SHP77 treated with DMSO at 0.1 percent for 48 hours (cell line): Measurements from ENCODE around the gene SEC22B.
A peak's percentile ranks its signal among the peaks of the same experiment; 100 is the strongest.
"Not testable (repeated sequence)": the region's sequence is repeated elsewhere in the genome, so short reads cannot be mapped to it uniquely, and the experiment has no call there.

Experiments used
- DNase-seq: peaks from one replicate; lab custom pipeline; 2025; lab: John Stamatoyannopoulos, UW

SEC22B gene

DNA sequence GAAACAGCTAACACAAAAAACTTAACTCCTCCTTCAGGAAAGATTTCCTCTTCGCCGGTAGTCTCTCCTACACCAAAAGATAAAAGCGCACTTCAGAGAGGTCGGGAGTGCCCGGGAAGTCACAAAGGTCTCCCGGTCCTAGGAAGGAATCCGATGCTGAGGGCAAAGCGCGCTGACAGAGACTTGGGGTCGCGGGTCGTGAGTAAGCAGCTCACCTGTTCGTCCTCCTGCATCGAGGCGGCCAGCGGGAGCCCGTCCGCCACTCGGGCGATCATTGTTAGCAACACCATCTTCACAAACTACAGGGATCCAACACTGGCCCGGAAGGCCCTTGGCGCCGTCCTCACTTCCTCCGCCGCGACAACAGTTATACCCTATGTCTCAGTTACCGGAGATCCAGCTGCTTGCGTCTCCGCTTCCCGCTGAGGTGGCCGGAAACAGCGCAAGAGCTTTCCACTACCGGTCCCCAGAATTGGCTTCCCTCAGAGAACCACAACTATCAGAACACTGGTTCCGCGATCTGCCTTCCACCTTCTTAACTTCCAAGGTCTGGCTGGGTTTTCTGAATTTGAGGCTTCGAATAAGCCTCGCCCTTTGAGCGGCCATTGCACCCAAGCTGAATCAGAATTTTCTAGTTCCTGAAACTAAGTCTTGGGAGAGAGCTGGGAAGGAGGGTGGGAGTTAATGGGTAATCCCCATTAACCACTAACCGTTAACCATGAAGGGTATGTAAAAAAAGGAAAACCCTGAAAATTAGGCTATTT lies at the start of gene SEC22B:
Gene SEC22B (minus strand): TSS at position 429 of the 764 bp plus-strand sequence. CDS start 139 bp downstream, at position 290.
- DNase-seq: peak; percentile 86

DNA sequence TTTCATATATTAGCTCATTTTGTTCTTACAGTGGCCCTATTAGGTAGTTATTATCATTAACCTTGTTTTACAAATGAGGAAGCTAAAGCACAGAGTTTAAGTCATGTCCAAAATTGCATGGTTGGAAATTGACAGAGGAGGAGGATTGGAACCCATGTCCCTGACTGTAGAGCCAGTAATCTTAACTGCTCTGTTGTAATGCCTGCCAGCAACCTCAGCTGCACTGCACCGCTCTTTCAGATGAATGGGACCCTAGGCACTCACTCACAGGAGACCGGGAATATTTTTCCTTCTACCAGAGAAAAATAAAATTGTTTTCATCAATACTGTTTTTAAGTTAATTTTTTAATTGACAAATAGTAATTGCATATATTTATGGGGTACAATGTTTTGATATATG lies 41.6 kb upstream of the SEC22B start:
- DNase-seq: not testable (repeated sequence)

DNA sequence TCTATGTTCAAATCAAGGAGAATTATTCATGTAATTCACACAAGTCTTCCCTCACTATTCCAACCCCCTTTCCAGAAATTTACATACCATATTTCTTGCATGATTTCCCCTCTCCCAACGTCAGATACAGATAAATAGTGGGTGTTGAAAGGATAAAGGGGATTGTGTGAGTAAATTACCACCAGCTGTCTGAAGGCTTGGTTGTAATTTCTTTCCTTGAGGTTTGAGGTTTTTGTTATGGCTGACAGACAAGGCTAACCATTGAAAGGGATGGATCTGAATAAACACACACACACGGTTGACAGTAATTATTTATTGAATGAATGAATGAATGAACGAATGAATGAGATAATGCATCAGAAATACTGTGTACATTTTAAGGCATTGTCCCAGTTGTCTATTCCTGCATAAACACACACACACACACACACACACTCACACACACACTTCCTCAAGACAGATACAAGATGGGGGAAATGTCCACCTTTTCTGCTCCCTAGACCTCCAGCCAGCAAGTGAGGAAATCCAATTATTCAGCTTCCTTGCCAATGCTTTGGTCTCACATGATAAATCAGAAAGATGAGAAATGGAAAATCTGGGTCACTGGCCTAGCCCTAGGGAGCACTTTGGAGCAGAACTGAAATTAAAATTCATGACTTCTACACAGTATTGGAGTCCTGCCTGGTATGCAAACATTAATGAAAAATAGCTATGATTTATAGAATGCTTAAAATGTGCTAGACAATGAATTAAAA lies 41.0 kb upstream of the SEC22B start:
- not testable (repeated sequence) for DNase-seq

DNA sequence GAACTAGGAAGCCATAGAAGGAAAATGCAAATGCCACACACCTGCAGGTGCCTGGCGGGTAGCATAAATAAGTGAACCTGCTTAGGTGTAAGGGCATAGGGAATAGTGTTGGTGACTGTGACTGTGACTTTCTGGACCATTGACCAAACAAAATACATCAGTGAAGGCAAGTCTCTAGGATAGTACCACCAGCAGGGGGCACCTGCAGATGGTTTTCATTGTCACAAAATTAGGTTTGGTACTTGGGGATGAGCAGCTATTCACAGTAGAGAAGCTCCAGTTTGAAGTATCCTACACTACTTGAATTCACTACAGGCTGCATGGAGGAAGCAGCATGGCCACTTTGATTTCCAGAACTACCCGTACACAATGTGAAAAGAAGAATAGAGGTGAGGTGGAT lies 37.3 kb upstream of the SEC22B start:
- not testable (repeated sequence) for DNase-seq

DNA sequence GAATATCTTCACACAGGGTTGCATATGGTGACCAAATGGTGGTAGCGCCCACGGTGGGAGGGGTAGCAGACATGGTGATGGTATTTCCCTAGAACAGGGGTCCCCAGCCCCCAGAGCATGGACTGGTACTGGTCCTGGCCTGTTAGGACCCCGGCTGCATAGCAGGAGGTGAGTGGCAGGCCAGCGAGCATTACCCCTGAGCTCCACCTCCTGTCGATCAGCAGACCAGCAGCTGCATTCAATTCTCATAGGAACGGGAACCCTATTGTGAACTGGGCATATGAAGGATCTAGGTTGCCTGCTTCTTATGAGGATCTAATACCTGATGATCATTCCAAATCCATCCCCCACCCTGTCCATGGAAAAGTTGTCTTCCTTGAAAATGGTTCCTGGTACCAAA lies 34.4 kb upstream of the SEC22B start:
- DNase-seq: not testable (repeated sequence)

DNA sequence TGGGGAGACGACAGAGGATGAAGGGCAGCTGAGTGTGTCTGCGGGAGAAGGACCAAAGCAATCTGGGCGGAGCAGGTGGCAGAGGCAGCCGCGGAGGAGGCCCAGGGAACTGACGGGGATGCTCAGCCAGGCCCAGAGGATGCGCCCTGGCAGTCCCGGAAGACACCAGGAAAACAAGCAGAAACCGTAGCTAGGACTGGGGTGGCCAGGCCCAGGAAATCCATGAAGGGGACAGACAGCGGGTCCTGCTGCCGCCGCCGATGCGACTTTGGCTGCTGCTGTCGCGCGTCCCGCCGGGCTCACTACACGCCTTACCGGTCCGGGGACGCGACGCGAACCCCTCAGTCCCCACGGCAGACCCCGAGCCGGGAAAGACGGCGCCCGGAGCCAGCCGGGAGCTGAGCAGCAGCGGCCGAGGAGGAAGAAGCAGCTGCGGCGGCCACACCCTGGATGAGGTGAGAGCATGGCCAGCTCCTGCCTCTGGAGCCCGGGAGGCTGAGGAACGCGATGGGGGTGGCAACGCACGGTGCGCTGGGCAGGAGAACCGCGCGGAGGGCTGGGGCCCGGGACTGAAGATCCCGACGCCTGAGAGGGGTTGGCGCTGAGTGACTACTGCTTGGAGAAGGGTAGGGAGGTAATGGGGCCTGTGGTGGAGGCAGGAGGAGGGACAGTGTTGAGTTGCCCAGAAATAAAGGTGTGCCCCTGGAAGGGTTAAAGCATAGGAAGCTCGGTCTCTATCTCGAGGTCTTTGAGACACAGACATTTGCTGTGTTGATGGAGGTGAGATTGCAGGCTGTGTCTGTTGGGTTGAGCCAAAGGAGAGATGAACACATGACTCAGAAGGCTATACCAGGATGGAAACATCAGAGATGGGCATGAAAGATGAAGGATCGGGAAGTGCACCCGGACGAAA lies 20.8 kb upstream of the SEC22B start:
- not testable (repeated sequence) for DNase-seq

DNA sequence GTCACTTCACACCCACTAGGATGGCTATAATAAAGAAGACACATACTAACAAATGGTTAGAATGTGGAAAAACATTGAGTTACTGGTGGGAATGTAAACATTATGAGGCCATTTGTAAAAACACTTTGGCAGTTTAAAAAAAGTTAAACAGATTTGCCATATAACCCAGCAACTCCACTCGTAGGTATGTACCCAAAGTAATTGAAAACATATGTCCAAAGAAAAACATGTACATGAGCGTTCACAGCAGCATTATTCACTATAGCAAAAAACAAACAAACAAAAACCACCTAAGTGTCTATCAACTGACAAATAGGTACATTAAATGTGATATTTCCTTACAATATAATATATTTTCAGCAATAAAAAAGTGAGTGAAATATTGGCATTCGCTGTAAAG lies 12.3 kb upstream of the SEC22B start:
- not testable (repeated sequence) for DNase-seq

DNA sequence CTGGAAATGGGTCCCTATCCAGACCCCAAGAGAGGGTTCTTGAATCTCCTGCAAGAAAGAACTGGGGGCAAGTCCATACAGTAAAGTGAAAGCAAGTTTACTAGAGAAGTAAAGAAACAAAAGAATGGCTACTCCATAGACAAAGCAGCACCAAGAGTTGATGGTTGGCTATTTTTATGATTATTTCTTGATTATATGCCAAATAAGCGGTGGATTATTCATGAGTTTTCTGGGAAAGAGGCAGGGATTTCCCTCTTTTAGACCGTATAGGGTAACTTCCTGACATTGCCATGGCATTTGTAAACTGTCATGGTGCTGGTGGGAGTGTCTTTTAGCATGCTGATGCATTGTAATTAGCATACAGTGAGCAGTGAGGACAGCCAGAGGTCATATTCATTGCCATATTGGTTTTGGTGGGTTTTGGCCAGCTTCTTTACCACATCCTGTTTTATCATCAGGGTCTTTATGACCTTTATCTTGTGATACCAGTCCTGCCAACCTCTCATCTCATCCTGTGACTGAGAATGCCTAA lies 5.9 kb upstream of the SEC22B start:
- DNase-seq: not testable (repeated sequence)

DNA sequence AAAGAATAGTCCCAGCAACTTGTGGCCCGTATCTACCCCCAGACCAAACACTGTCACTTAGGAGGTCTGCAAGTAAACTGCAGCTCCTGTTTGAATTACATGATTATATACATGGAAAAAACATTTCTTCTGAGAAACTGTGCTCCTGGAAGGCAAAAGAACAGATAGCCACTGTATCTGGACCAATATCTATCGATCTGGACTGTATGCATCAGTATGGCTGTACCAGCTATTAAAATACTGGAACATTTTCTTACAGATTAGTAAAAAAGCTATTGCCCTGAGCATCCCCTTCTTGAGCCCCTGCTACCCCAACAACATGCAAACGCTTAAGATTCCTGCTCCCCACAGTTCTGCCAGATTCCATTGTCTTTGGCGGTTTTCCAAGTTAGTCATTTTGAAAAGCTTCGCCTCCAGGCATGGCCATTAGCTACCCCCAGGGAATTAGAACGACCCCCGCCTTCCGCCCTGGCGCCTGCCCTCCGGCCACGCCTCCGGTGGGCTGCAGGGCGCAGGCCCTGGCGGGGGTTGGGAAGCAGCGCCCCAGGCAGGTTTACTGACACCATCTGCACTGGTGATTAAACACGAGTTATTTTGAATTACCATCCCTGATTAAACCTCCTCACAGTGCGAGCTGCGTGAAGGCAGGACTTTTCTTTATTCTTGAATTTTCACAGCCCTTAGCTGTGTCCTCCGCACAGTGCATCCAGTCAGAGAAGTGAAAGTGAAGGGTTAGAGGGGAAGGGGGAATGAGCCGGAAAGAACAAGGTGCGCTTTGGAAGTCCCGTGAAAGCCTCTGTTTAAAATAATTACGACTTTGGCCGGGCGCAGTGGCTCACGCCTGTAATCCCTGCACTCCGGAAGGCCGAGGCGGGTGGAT lies 3.7 kb upstream of the SEC22B start:
- DNase-seq: not testable (repeated sequence)

DNA sequence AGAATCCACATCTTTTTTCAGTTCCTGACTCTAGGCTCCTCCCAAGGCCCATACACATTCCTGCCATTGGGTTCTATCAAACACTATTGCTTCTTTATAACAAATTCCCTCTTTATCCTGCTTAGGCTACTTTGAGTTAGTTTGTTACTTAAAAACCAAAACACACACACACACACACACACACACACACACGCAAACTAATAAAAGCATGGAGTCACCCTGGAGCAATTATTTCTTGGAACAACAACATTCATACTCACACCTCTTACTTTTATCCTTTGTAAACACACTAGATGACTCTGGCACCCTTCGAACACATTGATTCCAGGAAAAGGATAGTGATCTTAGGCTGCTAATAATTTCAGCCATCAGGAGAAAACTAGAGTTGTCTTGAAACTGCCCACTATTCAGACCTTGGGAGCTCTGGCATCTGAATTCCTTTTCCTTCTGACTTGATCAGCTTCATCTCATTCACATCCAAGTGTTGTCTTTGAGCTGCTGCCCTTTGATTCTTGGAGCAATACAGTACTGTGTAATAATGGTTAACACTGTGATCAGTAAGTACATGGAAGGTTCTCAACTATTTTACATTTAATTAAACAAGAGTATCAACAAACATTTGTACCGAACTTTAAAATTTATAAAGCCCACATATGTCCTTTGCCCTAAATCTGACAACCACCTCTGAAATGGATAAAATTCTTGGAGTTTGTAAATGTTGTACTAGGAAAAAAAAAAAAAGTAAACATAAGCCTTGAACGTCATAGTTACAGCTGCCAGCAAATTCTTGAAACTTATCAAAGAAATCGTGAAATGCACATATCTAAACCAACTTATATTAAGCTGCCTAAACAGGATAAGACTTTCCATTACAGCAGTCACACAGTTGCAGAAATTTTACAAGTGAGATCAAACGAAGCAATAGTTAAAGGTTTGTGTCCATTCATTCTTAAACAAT lies 2.8 kb upstream of the SEC22B start:
- DNase-seq: no peak

DNA sequence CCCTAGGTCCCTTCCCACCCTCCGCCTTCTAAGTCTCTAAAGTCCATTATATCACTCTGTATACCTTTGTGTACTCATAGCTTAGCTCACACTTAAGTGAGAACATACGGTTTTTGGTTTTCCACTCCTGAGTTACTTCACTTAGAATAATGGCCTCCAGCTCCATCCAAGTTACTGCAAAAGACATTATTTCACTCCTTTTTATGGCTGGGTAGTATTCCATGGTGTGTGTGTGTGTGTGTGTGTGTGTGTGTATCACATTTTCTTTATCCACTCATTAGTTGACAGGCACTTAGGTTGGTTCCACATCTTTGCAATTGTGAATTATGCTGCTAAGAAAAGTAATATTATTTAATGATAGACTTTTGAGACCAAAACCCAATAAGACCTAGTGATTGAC lies 1.7 kb upstream of the SEC22B start:
- not testable (repeated sequence) for DNase-seq

DNA sequence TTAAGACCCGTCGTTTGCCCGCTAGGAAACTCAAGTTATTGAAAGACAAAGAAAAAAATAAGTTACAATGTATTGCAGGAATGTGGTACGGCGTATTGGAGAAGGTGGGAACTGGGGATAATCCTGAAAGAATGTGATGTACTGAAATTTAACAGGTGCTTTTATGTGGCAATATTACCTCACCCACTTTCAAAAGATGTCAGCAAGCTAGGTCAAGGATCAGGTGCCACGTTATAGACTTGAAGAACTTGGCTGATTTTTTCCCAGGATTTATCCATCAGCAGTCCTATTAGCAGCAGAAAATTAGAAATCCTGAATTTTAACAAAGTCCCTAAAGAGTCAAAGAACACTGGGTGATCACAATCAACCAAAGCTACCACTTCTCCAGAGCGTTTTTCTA lies 632 bp downstream of the SEC22B start:
- DNase-seq: not testable (repeated sequence)

DNA sequence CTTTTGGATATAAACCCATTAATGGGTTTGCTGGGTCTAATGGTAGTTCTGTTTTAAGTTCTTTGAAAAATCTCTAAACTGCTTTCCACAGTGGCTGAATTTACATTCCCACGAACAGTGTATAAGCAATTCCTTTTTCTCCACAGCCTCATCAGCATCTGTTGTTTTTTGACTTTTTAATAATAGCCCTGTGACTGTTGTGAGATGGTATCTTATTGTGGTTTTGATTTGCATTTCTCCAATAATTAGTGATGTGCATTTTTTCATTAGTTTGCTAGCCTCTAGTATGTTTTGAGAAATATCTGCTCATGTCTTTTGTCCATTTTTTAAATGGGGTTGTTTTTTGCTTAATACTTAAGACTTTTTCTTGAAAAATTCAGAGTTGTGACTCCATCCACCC lies 11.6 kb downstream of the SEC22B start:
- DNase-seq: not testable (repeated sequence)

DNA sequence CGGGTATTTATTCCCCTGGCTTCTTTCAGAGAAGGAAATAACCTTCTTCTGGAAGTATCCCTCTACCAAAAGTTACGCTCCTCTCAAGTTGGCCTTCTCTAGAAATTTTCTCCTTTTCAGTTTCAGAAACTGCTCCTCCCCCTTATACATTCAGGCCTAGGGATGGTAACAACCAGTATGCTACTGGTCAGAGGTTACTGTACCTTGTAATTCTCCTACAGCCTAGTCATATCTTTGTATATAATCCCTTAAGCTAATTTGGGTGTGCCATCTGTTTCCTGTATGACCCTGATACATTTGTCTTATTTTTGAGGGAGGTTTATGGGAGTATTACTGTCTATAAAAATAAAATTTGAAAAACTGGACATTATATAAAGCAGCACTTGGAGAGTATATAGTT lies 14.3 kb downstream of the SEC22B start:
- DNase-seq: not testable (repeated sequence)

DNA sequence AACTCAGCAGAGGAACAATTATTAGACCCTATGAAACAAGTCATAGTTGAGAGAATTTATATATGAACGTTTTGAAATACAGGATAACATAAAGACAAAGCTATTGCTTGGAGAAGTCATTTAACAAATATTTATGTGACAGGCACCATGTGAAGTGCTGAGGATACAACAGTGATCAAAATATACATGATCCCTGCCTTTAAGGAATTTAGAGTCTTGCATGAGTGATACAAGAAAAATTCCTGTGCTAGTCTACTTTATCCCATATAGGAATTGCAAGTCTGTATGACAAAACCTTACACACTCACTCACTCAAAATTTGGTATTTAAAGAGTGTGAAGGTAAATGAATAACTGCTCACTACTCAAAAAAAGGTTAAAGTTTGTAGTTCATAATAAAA lies 17.8 kb downstream of the SEC22B start:
- DNase-seq: not testable (repeated sequence)

DNA sequence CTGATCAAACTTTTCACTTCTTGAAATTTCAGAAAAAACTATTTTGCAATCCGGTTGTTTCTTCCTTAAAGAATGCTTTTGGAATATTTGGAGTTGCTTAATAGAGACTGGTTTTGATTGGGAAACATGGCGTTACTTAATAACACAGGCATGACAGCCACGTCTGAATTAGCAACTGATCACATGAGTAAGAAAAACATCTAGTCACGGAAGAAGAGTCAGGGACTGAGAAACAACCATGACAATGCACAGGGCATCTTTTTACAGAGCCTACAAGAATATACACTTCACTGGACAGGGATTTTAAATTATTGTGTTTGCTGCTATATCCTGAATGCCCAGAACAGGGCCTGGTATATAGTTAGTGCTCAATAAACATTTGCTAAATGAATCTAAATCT lies 18.2 kb downstream of the SEC22B start:
- not testable (repeated sequence) for DNase-seq

DNA sequence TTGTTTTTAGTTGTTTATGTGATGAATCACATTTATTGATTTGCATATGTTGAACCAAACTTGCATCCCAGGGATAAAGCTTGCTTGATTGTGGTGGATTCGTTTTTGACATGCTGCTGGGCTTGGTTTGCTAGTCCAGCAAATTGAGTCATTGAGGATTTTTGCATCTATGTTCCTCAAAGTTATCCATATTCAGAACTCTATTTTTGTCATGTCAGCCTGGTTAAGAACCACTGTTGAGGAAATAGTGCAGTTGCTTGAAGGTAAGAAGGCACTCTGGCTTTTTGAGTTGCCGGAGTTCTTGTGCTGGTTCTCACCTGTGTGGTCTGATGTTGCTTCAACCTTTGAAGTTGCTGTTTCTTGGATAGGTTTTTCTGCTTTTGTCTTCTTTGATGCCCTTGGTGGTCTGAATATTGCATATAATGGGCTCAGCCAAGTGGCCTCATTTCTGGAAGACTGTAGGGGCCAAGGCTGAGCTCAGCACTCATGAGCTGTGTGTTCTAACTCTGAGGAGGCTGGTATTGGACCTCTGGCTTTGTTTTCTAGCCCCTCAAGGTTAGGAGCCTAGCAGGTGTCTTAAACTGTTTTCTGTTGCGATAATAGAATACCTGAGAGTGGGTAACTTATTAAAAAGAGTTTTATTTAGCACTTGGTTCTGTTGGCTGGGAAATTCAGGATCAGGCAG lies 26.0 kb downstream of the SEC22B start:
- not testable (repeated sequence) for DNase-seq

DNA sequence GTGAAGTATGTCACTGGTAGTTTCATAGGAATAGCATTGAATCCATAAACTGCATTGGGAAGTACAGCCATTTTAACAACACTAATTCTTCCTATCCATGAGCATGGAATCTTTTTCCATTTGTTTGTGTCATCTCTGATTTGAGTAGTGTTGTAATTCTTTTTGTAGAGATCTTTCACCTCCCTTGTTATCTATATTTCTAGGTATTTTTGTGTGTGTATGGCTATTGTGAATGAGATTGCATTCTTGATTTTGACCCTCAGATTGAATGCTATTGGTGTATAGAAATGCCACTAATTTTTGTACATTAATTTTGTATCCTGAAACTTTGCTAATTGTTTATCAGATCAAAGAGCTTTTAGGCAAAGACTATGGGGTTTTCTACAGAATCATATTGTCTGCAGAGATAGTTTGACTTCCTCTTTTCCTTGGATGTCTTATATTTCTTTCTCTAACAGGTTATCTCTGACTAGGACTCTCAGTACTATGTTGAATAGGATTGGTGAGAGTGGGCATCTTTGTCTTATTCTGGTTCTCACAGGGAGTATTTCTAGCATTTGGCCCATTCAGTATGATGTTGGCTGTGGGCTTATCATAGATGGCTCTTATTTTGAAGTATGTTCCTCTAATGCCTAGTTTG lies 26.8 kb downstream of the SEC22B start:
- DNase-seq: not testable (repeated sequence)

DNA sequence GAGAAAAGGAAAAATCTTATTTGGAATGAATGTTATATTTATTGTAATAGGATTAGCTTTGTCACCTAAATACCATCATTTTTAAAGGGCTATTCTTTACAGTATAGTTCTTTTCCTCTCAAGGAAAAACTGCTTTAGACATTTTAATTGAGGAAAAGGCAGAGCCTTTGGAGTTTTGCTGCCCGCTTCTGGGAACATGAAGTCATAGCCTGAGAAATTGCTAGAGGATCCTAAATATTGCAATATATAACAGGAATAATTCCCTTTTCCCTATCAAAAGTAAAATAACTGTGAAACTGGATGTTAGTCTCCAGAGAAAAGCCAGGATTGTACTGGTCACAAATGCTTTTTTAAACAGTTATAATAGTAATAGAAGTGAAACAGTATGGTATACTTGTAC lies 30.5 kb downstream of the SEC22B start:
- not testable (repeated sequence) for DNase-seq
